ENCODE data around the gene PIP5K1C. TPM values are rescaled to one million over a fixed set of nuclear protein-coding genes. Genes with fewer than 3 reads are reported as not detected.

PIP5K1C gene
- total RNA-seq, 1 experiment from 2014 or later = 26.9 TPM

GRCh38 chr19:3655402-3656072 is 44.7 kb downstream of the PIP5K1C start:
- H3K4me3 ChIP-seq (replicated peaks in 1 of 2; ENCODE audit: low read depth in 1 of 2, low read length in 2 of 2) = no peak overlapping the region
- ChIA-PET CTCF (no interaction called here), POLR2A (no interaction called here), RAD21 (ENCODE audit: low non-redundant PET in 1 of 2, low total read pairs in 2 of 2, uncharacterized antibody in 2 of 2, unreplicated experiment in 2 of 2) (no interaction called here)
- ATAC-seq (no peak), DNase-seq (ENCODE audit: low read depth, low spot score) (no peak)
- H3K27me3 ChIP-seq (ENCODE audit: insufficient read depth, low read length) = no peaks in the 10 kb centered on the region
- H3K36me3 ChIP-seq (ENCODE audit: control insufficient read depth in 1 of 2, insufficient read depth in 2 of 2, low read length in 2 of 2) = peaks cover 0 to 2% of the 10 kb centered on the region in 2 experiments; a peak in 1 of 4 replicates
- no peaks in the 10 kb centered on the region for H3K79me2 ChIP-seq (ENCODE audit: insufficient read depth, low read length)
- BruUV-seq (replicated peaks) = no TSS peak
- TF ChIP-seq MAX (IDR thresholded peaks at IDR 0.05) = no peak
- no peak for TF ChIP-seq CTCF (IDR thresholded peaks at IDR 0.05 in 2 of 3, conservative IDR thresholded peaks at IDR 0.05 in 1 of 3; ENCODE audit: borderline replicate concordance in 1 of 3, insufficient read depth in 1 of 3, low read depth in 2 of 3, low read length in 2 of 3)
- no peak for TF ChIP-seq CEBPB (IDR thresholded peaks at IDR 0.05; ENCODE audit: low read depth)
- no peak for TF ChIP-seq EGR1 (IDR thresholded peaks at IDR 0.05; ENCODE audit: low read depth)
- TF ChIP-seq SRF (IDR thresholded peaks at IDR 0.05; ENCODE audit: low read depth) = no peak
- no peak for TF ChIP-seq POLR2AphosphoS5 (IDR thresholded peaks at IDR 0.05; ENCODE audit: low read depth, low read length)
- TF ChIP-seq ZBTB33 (IDR thresholded peaks at IDR 0.05; ENCODE audit: extremely low read depth, insufficient replicate concordance, low read length) = no peak
- no peak for TF ChIP-seq RAD21 (IDR thresholded peaks at IDR 0.05; ENCODE audit: low read depth)
- no peak for TF ChIP-seq ELF1 (IDR thresholded peaks at IDR 0.05; ENCODE audit: borderline replicate concordance, low read depth)
- no peak for TF ChIP-seq SIN3A (IDR thresholded peaks at IDR 0.05; ENCODE audit: low read depth)
- TF ChIP-seq YY1 (IDR thresholded peaks at IDR 0.05; ENCODE audit: extremely low read depth, insufficient replicate concordance, low read depth, low read length) = no peak
- TF ChIP-seq TCF7L2 (IDR thresholded peaks at IDR 0.05; ENCODE audit: borderline replicate concordance, extremely low read depth, insufficient read depth, insufficient read length) = no peak
- TF ChIP-seq REST (IDR thresholded peaks at IDR 0.05; ENCODE audit: low read depth) = no peak
- TF ChIP-seq ATF3 (IDR thresholded peaks at IDR 0.05) = no peak
- no peak overlapping the region for H3K9ac ChIP-seq (ENCODE audit: low read length)
- H3K4me2 ChIP-seq (ENCODE audit: low read length) = no peak overlapping the region
- H3K4me1 ChIP-seq (ENCODE audit: control insufficient read depth in 1 of 2, insufficient read depth in 2 of 2, low read length in 2 of 2) = peaks cover 0 to 7% of the 10 kb centered on the region in 2 experiments; a peak in 1 of 4 replicates
- no peaks in the 10 kb centered on the region for H3K9me2 ChIP-seq (ENCODE audit: insufficient read depth)
- H3K9me3 ChIP-seq (ENCODE audit: control insufficient read depth in 1 of 2, insufficient read depth in 1 of 2, low read depth in 1 of 2, low read length in 2 of 2) = no peaks in the 10 kb centered on the region
- H3K27ac ChIP-seq (ENCODE audit: low read depth, low read length) = no peak overlapping the region
- H2AFZ ChIP-seq (ENCODE audit: low read depth, low read length, poor library complexity, severe bottlenecking) = no peak overlapping the region
- no peaks in the 10 kb centered on the region for H4K20me1 ChIP-seq (ENCODE audit: insufficient read depth)
- intact Hi-C loops (cut with micrococcal nuclease) = no loop called here
